ENCODE results near the gene PMM2.
A peak's percentile ranks its signal among the peaks of the same experiment; 100 is the strongest.

PMM2 gene

DNA sequence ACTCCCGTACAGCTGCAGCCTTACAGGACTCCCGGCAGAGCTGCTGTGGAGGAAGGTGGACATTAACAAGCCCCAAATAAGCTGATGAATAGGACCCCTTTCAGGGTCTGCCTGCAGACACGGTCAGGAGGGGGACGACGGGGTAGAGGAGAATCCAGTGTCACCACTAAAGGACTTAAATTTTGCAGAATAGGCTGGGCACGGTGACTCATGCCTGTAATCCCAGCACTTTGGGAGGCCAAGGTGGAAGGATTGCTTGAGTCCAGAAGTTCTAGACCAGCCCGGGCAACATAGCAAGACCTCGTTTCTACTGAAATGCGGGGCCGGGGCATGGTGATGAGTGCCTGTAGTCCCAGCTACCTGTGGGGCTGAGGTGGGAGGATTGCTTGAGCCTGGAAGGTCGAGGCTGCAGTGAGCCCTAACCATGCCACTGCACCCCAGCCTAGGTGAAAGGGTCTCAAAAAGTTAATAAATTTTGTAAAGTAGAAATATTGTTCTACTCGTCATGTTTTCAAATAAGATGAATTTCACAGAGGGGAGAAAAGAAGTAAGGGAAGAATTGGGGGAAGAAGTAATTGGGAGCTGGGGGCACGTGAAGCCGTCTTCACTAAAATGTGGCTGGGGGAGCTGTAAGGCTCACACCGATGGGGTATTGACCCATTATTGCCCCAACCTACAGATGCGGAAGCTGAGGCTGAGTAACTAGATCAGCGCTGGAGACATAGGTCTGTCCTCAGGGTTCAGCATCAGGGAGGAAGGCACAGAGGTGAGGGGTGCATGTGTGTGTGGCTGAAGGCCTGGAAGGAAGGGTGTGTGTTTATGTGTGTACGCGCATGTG is 89.2 kb downstream of the PMM2 start:
- TF ChIP-seq, protein P1, sequence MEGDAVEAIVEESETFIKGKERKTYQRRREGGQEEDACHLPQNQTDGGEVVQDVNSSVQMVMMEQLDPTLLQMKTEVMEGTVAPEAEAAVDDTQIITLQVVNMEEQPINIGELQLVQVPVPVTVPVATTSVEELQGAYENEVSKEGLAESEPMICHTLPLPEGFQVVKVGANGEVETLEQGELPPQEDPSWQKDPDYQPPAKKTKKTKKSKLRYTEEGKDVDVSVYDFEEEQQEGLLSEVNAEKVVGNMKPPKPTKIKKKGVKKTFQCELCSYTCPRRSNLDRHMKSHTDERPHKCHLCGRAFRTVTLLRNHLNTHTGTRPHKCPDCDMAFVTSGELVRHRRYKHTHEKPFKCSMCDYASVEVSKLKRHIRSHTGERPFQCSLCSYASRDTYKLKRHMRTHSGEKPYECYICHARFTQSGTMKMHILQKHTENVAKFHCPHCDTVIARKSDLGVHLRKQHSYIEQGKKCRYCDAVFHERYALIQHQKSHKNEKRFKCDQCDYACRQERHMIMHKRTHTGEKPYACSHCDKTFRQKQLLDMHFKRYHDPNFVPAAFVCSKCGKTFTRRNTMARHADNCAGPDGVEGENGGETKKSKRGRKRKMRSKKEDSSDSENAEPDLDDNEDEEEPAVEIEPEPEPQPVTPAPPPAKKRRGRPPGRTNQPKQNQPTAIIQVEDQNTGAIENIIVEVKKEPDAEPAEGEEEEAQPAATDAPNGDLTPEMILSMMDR (conservative IDR thresholded peaks at IDR 0.05; ENCODE audit: low read length): no peak
- no peak for DNase-seq (ENCODE audit: low read depth)
- no peak overlapping the region for H3K4me3 ChIP-seq (ENCODE audit: low read length)

DNA sequence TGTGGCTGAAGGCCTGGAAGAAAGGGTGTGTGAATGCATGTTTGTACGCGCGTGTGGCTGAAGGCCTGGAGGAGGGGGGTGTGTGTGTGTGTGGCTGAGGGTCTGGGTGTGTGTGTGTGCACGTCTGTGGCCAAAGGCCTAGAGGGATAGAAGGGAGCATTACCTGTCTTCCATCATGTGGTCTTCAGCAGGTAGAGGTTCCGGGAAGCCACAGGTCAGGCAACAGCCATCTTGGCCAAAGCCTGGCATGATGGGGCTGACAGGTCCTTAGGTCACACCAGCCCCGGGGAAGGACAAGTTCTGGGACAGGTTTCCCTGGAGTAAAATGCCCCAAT is 89.8 kb downstream of the PMM2 start:
- TF ChIP-seq, protein P1 (conservative IDR thresholded peaks at IDR 0.05; ENCODE audit: low read length): no peak

DNA sequence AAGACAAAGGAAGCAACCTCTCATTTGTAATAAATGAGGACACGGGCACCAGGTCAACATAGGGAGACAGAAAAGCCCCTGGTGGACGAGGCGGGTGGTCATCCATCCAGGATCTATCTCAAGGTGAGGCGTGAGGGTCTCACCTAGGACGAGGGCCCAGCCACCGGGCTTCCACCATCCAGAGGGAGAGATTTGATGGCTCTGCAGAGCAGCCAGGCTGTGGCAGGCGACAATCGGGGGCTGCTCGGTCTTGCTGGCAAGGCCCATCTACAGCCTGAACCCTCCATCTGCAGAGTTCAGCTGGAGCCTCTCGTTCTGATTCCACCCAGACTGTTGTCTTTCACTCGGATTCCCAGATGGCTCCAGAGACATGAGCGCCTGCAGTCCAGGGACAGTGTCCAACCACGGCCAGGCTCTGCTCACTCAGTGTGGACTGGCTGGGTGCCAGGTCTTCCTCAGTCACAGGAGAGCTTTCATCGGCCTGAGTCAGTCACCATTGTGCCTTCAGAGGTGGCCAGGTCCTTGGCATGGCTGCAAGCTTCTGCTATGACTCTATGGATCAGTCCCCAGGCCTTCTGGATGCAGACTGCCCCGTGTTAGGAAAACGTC is 90.4 kb downstream of the PMM2 start:
- DNase-seq (ENCODE audit: low read depth): peak; percentile 75
- TF ChIP-seq, protein P1 (conservative IDR thresholded peaks at IDR 0.05; ENCODE audit: low read length): no peak
- no peak overlapping the region for H3K4me3 ChIP-seq (ENCODE audit: low read length)

More for the DNA sequence above, 89.8 kb downstream of the PMM2 start:
- DNase-seq (ENCODE audit: low read depth): no peak
- no peak overlapping the region for H3K4me3 ChIP-seq (ENCODE audit: low read length)

DNA sequence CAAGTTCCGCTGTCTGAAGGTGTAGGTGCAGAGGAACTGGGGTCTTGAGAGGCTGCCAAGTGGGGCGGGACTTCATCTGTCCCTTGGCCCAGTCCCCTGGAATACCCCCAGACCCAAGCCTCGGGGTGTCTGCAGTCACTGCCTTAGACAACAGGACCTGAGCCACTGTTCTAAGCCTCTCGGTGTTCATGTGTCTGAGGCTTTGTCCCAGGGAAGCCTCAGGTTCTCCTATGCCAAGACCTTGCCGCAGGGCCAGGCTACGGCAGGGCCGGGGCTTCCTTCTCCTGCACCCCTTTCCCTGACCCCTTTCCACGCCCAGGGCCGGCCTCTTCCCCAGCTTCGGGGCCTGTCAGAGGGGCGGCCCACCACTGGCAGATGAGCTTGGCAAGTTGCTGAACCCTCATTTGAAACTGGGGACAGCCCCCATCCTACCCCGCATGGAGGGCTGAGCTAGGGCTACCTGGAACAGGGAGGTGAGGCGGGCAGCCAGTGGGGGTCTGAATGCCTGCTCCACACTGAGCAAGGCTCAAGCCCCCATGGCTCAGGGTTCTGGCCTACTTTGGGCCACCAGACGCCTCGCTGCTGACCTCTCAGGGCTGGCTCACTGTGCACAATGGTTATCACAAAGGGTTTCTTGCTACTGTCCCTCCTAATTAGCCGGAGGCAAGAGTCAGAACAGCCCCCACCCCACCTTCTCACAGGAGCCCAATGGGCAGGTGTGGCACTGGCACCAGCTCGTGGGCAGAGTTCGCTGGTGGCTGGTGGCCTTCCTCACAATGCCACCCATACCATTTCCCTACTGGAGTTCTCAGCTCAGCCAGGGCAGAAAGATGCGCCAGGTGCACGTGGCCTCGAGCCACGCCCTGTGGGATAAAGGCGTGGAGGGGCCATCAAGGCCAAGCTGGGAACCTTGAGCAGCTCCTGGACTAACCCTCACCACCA is 91.6 kb downstream of the PMM2 start:
- H3K4me3 ChIP-seq (ENCODE audit: low read length): no peak overlapping the region
- DNase-seq (ENCODE audit: low read depth): no peak
- TF ChIP-seq, protein P1 (conservative IDR thresholded peaks at IDR 0.05; ENCODE audit: low read length): no peak

DNA sequence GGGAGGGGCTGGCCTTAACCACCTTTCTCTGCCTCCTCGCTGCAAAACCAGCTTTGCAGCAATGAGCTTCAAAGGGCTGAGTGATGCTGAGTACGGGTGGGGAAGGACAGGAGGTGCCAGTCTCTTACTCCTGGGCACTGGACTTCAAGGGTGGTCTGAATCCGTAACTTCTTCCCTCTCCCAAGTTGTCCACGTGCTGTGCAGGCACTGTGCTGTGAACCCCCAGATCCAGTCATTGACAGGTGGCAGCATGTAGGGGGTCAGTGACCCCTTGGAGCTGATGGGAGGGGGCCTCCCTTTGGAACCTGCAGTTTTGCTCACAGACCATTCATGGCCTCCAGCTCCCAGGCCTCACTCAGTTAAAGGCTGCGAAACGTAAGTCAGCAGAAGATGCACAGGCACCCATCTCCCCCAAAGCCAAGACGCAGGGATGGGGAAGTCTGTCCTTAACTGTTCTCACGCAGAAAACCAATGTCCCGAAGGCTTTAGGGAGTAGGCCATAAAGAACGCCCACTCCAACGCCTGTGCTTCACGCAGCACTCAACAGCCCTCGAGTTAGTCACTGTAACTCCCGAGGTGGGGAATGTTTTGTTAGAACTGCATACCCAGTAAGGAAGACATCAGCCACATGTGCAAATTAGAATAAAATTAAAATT is 92.4 kb downstream of the PMM2 start:
- TF ChIP-seq, protein P1 (conservative IDR thresholded peaks at IDR 0.05; ENCODE audit: low read length): no peak
- H3K4me3 ChIP-seq (ENCODE audit: low read length): no peak overlapping the region
- no peak for DNase-seq (ENCODE audit: low read depth)

DNA sequence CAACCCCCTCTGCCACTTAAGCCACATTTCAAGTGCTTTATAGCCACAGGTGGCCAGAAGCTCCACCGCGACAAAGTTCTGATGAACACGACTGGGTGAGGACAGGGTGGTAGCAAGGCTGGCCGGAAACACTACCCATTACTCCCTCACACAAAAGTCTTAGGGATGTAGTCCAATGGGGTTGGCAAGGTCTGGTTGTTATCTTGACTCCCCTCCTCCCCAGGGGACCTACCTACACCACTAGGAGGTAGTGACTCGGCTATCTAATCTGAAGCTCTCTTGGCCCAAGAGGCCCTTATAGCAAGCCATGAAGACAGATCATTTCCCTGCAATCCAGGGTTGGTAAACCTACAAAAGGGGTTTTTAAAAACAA is 92.9 kb downstream of the PMM2 start:
- DNase-seq (ENCODE audit: low read depth): no peak
- TF ChIP-seq, protein P1 (conservative IDR thresholded peaks at IDR 0.05; ENCODE audit: low read length): no peak
- no peak overlapping the region for H3K4me3 ChIP-seq (ENCODE audit: low read length)

All from AG10803 (cell line).